Measurements from ENCODE around the gene CASKIN1. TPM values are rescaled to one million over a fixed set of nuclear protein-coding genes. Genes with fewer than 3 reads are reported as not detected.

Gene CASKIN1
- total RNA-seq, 1 donor from 2014 or later, result 2.4 TPM

DNA sequence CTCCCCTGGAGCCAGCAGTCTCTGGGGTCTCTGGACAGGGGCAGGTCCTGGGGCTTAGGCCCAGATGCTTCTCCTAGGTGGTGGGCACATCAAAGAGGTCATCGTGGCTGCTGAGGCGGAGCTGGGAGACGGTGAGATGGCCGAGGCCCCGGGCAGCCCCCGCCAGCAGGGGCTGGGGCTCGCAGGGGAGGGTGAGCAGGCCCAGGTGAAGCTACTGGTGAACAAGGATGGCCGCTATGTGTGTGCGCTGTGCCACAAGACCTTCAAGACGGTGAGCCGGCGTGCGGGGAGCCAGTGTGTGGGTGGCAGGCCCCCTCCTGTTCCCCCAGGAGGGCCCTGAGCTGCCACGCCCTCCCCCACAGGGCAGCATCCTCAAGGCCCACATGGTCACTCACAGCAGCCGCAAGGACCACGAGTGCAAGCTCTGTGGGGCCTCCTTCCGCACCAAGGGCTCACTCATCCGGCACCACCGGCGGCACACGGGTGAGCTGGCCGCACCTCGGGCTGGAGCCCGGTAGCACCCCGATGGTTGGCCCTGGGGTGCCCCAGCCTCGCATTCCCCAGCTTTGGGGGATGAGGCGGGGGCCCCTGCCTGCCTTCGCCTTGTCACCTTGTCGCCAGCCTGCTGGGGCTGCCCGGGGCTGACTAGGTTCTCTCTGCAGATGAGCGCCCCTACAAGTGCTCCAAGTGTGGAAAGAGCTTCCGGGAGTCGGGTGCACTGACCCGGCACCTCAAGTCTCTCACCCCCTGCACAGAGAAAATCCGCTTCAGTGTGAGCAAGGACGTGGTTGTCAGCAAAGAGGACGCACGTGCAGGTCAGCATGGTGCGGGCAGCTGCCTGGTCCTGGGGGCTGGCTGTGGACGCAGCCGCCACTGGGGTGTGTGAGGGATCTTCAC is 35.9 kb upstream of the CASKIN1 start:
- no peaks in the 10 kb centered on the region for H3K4me1 Mint-ChIP-seq (ENCODE audit: unreplicated experiment)
- peaks cover 5% of the 10 kb centered on the region for H3K27me3 Mint-ChIP-seq (ENCODE audit: unreplicated experiment)
- no peak overlapping the region for H3K4me3 Mint-ChIP-seq (ENCODE audit: unreplicated experiment)
- TF ChIP-seq, protein P1, sequence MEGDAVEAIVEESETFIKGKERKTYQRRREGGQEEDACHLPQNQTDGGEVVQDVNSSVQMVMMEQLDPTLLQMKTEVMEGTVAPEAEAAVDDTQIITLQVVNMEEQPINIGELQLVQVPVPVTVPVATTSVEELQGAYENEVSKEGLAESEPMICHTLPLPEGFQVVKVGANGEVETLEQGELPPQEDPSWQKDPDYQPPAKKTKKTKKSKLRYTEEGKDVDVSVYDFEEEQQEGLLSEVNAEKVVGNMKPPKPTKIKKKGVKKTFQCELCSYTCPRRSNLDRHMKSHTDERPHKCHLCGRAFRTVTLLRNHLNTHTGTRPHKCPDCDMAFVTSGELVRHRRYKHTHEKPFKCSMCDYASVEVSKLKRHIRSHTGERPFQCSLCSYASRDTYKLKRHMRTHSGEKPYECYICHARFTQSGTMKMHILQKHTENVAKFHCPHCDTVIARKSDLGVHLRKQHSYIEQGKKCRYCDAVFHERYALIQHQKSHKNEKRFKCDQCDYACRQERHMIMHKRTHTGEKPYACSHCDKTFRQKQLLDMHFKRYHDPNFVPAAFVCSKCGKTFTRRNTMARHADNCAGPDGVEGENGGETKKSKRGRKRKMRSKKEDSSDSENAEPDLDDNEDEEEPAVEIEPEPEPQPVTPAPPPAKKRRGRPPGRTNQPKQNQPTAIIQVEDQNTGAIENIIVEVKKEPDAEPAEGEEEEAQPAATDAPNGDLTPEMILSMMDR (IDR thresholded peaks at IDR 0.05; ENCODE audit: unreplicated experiment), result no peak
- H3K36me3 Mint-ChIP-seq (ENCODE audit: low read depth, unreplicated experiment), result no peaks in the 10 kb centered on the region
- no peaks in the 10 kb centered on the region for H3K9me3 Mint-ChIP-seq (ENCODE audit: unreplicated experiment)
- H3K27ac Mint-ChIP-seq (ENCODE audit: unreplicated experiment), result no peak overlapping the region
- DNase-seq (ENCODE audit: low spot score), result no peak

DNA sequence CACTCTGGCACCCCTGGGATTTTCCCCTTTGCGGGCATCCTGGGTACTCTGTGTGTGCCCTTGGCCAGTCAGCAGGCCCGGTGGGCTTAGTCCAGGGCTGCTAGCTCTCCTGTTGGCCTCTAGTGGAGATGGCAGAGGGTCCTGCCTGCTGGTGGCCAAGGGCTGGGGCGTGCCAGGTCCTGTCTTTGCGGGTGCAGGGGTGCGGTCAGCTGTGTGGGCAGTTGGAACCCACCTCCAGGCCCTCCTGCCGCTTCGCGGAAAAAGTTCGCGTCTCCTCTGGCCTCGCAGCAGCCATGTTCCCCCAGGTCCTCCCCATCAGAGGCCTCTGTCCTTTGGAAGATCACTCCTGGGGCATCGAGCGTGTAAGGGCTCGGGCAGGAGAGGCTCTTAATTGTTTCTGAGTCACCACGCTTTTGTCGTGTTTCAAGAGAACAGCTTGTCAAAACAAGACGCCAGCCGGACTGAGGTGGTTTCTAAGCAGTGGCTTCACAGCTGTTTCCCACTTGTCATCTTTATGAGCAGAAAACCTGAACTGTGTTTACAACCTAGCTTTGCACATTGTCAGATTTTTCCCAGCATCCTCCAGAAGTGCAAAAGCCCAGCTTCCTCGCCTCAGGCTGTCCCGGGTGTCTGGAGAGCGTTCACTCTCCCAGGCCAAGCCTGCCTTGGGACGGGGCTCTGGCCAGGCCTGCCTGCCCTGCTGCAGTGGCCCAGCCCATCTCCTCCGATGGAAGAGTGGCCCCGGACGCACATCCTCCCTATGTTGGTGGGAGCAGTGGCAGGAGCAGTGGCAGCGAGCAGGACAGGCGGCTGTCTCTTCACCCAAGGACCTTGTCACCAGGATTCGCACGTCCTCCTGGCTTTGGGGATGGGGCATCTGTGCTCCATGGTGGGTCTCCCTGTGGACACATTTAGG is 34.9 kb upstream of the CASKIN1 start:
- Mint-ChIP-seq H3K27me3 (ENCODE audit: unreplicated experiment) (peaks cover 5% of the 10 kb centered on the region), H3K9me3 (ENCODE audit: unreplicated experiment) (no peaks in the 10 kb centered on the region), H3K4me3 (ENCODE audit: unreplicated experiment) (no peak overlapping the region), H3K27ac (ENCODE audit: unreplicated experiment) (no peak overlapping the region), H3K36me3 (ENCODE audit: low read depth, unreplicated experiment) (no peaks in the 10 kb centered on the region), H3K4me1 (ENCODE audit: unreplicated experiment) (no peaks in the 10 kb centered on the region)
- TF ChIP-seq, protein P1 (IDR thresholded peaks at IDR 0.05; ENCODE audit: unreplicated experiment), result no peak
- DNase-seq (ENCODE audit: low spot score), result no peak

DNA sequence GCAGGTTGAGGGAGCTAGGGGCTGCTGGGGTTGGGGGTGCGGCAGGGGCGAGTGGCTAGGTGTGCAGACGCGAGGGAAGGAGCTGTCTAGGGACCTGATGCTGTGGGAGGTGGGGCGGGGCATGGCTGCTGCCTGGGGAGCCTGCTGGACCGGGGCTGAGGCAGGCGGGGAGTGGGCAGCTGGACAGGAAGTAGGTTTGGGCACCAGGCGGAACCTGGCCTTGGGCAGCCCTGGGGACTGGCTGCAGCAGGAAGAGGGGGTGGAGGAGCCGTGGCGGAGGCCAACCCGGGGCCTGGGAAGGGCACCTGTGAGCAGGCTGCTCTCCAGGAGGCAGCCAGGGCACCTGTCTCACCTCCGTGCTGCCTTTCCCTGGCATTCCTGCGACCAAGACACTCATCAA is 34.0 kb upstream of the CASKIN1 start:
- Mint-ChIP-seq H3K36me3 (ENCODE audit: low read depth, unreplicated experiment) (no peaks in the 10 kb centered on the region), H3K27ac (ENCODE audit: unreplicated experiment) (no peak overlapping the region), H3K27me3 (ENCODE audit: unreplicated experiment) (peaks cover 3% of the 10 kb centered on the region), H3K4me3 (ENCODE audit: unreplicated experiment) (no peak overlapping the region), H3K9me3 (ENCODE audit: unreplicated experiment) (no peaks in the 10 kb centered on the region), H3K4me1 (ENCODE audit: unreplicated experiment) (no peaks in the 10 kb centered on the region)
- TF ChIP-seq, protein P1 (IDR thresholded peaks at IDR 0.05; ENCODE audit: unreplicated experiment), result no peak
- no peak for DNase-seq (ENCODE audit: low spot score)

DNA sequence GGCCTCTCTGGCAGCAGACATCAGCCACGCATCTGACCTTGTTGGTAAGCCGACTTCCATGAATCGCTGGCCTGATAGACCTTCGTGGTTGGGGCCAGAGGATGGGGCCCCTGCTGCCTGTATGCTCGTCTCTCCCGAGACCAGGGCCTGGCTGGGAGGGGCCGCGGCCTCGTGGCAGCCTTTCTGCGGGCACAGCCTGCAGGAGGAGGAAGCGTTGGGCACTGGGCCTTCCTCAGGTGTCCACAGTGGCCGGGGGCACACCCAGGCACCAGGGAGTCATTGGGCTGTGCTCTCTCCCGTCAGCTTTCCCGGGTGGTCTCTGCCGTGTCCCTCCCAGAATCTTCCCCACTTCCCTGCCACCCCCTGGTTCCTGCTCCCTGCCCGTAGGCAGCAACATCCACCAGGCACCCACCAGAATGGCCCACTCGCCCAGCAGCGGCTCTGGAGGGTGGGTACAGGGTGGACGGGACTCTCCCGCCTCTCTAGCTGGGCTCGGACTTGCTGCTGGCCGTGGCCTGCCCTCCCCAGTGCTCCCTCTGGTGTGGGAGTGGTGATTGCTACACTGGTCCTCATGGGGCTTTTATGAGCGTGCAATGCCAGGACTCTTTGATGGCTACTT is 33.3 kb upstream of the CASKIN1 start:
- Mint-ChIP-seq H3K36me3 (ENCODE audit: low read depth, unreplicated experiment) (no peaks in the 10 kb centered on the region), H3K4me1 (ENCODE audit: unreplicated experiment) (no peaks in the 10 kb centered on the region), H3K9me3 (ENCODE audit: unreplicated experiment) (no peaks in the 10 kb centered on the region), H3K4me3 (ENCODE audit: unreplicated experiment) (no peak overlapping the region), H3K27ac (ENCODE audit: unreplicated experiment) (no peak overlapping the region), H3K27me3 (ENCODE audit: unreplicated experiment) (peaks cover 6% of the 10 kb centered on the region)
- DNase-seq (ENCODE audit: low spot score), result no peak
- TF ChIP-seq, protein P1 (IDR thresholded peaks at IDR 0.05; ENCODE audit: unreplicated experiment), result no peak

Measured in endothelial cell (in vitro differentiated cells).